Fibroblast of the aortic adventitia (primary cell): ENCODE measurements around the gene CDC42BPG. TPM values are rescaled to one million over a fixed set of nuclear protein-coding genes. Genes with fewer than 3 reads are reported as not detected.

ENCODE experiments used
- DNase-seq: peaks from one replicate; pipeline ENCODE4 v3.0.0-alpha.2; 2010; ENCODE audit warnings: low read depth
- H3K4me3 ChIP-seq: 2 replicates; pipeline ENCODE4 v1.5.1; 2011; ENCODE audit warnings: low read depth, mild to moderate bottlenecking, control low read depth, low read length, moderate library complexity
- CTCF ChIP-seq: IDR thresholded peaks from 2 replicates; pipeline ENCODE4 v1.5.1; 2011; ENCODE audit warnings: mild to moderate bottlenecking, low read length, control low read depth, inconsistent platforms; ENCODE audit not compliant: insufficient read depth
- total RNA-seq: library from RNA; depleted of rRNA; stranded (reverse); fragments of >200 nt; gene quantifications from 2 replicates; pipeline ENCODE4 v1.2.3, GENCODE V29; 2012; ENCODE audit warnings: low replicate concordance

CDC42BPG gene
- total RNA-seq, 1 donor = 0.09 TPM

- no peak for DNase-seq
- no peak for TF ChIP-seq CTCF
- H3K4me3 ChIP-seq = no peak overlapping the region
These were observed 42.7 kb downstream of the CDC42BPG start for GRCh38 chr11:64801561-64802369.

- no peak overlapping the region for H3K4me3 ChIP-seq
These were observed 43.3 kb downstream of the CDC42BPG start for GRCh38 chr11:64801158-64801464.

GRCh38 chr11:64800303-64801157 is 43.9 kb downstream of the CDC42BPG start:
- H3K4me3 ChIP-seq = no peak overlapping the region
- DNase-seq = no peak
- no peak for TF ChIP-seq CTCF

More at GRCh38 chr11:64801158-64801464, 43.3 kb downstream of the CDC42BPG start:
- no peak for DNase-seq
- no peak for TF ChIP-seq CTCF

- TF ChIP-seq CTCF = no peak
- DNase-seq = no peak
- H3K4me3 ChIP-seq = no peak overlapping the region
These were observed 44.7 kb downstream of the CDC42BPG start for GRCh38 chr11:64799623-64800302.

GRCh38 chr11:64799256-64799622 is 45.2 kb downstream of the CDC42BPG start:
- H3K4me3 ChIP-seq = no peak overlapping the region
- TF ChIP-seq CTCF = no peak
- no peak for DNase-seq

- no peak for TF ChIP-seq CTCF
- no peak for DNase-seq
- no peak overlapping the region for H3K4me3 ChIP-seq
These were observed 47.5 kb downstream of the CDC42BPG start for GRCh38 chr11:64796757-64797541.
